Retinal pigment epithelial cell (primary cell): ENCODE results near the gene BTNL9.
"Not testable (repeated sequence)": the region's sequence is repeated elsewhere in the genome, so short reads cannot be mapped to it uniquely, and the experiment has no call there.

Source experiments
- DNase-seq: peaks from one replicate; pipeline ENCODE4 v3.0.0-alpha.2; 2010; ENCODE audit warnings: low read depth
- H3K4me3 ChIP-seq: 2 replicates; pipeline ENCODE4 v1.5.1; 2011; ENCODE audit warnings: mild to moderate bottlenecking, low read length, control low read depth, moderate library complexity
- CTCF ChIP-seq: conservative IDR thresholded peaks from 2 replicates; pipeline ENCODE4 v1.5.1; 2011; ENCODE audit warnings: low read depth, low read length, control low read depth, inconsistent platforms

BTNL9 gene

GRCh38 chr5:181098762-181099601 is 58.9 kb downstream of the BTNL9 start:
- no peak for TF ChIP-seq CTCF
- DNase-seq, result no peak
- H3K4me3 ChIP-seq, result no peak overlapping the region

DNA sequence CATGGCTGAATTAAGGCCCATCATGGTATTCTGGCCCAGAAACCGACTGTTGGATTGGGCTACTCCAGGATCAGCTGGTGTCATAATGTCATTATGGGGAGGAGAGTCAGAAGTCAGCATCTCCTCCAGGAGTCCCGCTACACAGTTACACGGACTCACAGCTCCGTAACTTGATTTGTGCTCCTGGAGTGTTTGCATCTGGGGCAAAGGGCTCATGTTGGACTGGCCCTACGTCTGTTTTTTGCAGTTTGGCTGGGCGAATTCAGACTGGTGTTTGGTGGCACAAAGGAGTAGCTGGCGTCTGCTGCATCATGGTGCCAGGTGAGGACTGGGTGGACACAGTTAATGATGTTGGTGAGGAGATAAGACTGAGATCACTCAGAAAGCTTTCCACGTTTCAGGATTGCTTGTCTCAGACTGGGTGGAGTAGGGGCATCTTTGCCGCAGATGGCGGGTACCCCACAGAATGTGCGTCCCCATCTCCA is 59.6 kb downstream of the BTNL9 start:
- DNase-seq, result no peak
- TF ChIP-seq CTCF, result no peak
- no peak overlapping the region for H3K4me3 ChIP-seq

- no peak for DNase-seq
- H3K4me3 ChIP-seq, result no peak overlapping the region
- no peak for TF ChIP-seq CTCF
These were observed 60.2 kb downstream of the BTNL9 start for GRCh38 chr5:181100121-181100875.

DNA sequence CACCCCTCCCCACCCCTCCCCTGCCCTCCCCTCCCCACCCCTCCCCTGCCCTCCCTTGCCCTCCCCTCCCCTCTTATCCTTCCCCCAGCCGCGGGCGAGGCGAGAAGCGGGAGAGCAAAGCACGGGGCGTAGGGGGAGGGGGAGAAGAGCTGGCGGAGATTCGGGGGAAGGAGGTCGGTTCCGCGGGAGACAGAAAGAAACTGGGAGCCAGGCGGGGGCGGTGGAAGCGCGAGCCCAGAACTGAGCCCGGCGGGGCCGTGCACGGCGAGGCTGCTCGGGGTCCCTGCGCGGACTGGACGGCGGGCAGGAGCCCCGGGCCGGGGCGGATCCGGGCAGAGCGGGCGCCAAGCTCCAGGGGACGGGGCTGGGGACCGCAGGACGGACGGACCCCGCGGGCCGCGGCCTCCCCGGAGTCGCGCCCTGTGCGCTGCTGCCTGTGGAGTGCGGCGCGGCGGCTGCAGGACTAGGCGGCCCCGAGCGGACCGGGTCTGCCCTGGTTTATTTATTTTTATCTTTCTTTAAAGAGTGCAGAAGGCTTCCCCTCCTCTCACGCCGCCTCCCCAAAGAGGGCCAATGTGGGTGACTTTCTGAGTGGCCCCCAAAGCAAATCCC is 61.1 kb downstream of the BTNL9 start:
- not testable (repeated sequence) for H3K4me3 ChIP-seq, DNase-seq

DNA sequence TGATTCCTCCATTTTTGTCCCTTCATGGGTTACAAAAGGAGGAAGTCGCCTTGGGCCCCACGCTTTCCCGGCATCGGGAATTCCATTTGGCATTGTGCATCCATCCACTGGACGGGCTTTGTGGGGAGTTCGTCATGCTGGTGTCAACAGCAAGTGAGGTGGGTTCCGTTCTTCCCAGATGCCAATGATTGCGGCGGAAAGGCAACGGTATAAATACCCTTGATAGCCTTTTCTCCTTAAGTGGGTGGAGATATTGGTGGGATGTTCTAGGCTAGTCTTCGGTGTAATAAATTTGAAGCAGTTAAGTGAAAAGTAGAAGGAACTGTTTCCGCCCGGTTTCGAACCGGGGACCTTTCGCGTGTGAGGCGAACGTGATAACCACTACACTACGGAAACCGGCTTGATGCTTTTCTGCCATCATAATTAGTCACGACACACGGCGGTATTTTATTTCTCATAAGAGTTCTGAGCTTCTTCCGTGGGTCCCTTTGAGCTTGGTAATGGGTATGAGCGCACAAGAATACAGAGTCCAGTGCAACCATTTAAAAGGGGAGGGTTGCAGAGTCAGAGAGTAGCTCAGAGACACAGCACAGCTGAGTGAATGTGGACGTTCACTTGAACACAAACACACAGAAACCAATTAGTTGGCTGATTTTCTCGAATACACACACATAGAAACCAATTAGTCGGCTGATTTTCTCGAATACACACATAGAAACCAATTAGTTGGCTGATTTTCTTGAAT is 62.0 kb downstream of the BTNL9 start:
- not testable (repeated sequence) for H3K4me3 ChIP-seq, DNase-seq

GRCh38 chr5:181104259-181104568 is 64.1 kb downstream of the BTNL9 start:
- not testable (repeated sequence) for DNase-seq, H3K4me3 ChIP-seq

DNA sequence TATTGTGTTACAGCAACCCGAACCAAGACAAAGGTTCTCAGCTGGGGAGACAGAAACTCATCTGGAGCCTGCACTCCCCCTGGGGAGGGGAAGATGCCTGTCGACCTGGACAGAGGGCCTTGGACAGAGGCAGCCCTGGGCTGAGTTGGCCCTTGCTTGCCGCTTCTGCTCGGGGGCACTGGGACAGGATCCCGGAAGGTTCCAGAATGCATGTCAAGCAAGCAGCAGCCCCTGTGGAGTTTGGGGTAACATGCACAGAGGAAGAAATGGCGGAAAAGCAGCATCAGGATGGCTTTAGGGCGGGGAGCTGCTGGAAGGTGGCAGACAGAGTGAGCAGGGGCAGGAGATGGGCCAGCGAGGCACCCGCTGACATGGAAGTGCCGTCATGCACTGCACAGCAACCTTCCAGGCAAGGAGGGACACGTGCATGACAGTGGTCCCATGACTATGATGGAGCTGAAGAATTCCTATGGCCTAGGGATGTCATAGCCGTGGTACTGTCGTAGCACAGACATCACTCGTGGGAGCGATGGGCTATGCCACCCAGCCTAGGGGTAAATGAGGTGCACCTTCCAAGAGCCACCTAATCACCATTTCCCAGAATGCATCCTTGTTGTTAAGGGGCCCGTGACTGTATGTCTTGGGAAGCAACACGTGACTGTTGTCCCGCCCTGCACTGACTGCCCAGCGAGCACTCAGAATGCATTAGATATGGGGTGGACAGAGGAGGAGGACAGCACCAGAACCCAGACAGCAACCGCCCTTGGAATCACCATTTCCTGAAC is 64.7 kb downstream of the BTNL9 start:
- not testable (repeated sequence) for H3K4me3 ChIP-seq, DNase-seq

DNA sequence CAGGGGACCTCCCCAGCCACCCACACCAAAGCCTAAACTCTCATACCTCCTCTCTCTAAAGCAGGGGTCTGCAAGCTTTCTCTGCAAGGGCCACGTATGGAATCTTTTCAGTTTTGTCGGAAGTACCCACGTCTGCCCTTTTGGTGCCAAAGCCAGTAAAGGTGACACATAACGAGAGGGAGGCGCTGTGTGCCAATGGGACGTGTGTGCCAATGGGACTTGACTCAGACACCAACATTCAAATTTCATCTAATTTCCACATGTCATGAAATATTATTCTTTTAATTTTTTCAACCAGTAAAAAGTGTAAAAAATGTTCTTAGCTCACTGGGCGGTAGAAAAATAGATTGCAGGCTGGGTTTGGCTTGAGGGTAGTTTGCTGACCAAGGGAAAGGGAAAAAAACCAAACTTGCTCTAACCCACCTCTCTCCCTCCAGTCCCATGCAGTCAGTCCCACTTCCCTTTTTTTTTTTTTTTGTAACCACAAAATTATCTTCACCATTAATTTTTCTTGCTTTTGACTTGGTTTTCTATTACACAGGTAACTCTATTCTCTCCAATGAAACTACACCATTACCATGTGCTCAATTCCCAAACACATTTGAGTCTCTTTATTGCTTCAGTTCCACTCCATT is 65.4 kb downstream of the BTNL9 start:
- no peak for DNase-seq
- H3K4me3 ChIP-seq, result no peak overlapping the region
- no peak for TF ChIP-seq CTCF
